Smooth muscle cell of bladder (primary cell): Measurements from ENCODE around the gene SEMA7A. TPM values are rescaled to one million over a fixed set of nuclear protein-coding genes. Genes with fewer than 3 reads are reported as not detected.

ENCODE experiments used
- total RNA-seq: library from RNA; depleted of rRNA; stranded (reverse); fragments of >200 nt; gene quantifications from 2 replicates; pipeline ENCODE4 v1.2.3, GENCODE V29; 2014

The SEMA7A gene, protein sequence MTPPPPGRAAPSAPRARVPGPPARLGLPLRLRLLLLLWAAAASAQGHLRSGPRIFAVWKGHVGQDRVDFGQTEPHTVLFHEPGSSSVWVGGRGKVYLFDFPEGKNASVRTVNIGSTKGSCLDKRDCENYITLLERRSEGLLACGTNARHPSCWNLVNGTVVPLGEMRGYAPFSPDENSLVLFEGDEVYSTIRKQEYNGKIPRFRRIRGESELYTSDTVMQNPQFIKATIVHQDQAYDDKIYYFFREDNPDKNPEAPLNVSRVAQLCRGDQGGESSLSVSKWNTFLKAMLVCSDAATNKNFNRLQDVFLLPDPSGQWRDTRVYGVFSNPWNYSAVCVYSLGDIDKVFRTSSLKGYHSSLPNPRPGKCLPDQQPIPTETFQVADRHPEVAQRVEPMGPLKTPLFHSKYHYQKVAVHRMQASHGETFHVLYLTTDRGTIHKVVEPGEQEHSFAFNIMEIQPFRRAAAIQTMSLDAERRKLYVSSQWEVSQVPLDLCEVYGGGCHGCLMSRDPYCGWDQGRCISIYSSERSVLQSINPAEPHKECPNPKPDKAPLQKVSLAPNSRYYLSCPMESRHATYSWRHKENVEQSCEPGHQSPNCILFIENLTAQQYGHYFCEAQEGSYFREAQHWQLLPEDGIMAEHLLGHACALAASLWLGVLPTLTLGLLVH
- 3.8 and 7.0 TPM in 2 replicates for total RNA-seq

DNA sequence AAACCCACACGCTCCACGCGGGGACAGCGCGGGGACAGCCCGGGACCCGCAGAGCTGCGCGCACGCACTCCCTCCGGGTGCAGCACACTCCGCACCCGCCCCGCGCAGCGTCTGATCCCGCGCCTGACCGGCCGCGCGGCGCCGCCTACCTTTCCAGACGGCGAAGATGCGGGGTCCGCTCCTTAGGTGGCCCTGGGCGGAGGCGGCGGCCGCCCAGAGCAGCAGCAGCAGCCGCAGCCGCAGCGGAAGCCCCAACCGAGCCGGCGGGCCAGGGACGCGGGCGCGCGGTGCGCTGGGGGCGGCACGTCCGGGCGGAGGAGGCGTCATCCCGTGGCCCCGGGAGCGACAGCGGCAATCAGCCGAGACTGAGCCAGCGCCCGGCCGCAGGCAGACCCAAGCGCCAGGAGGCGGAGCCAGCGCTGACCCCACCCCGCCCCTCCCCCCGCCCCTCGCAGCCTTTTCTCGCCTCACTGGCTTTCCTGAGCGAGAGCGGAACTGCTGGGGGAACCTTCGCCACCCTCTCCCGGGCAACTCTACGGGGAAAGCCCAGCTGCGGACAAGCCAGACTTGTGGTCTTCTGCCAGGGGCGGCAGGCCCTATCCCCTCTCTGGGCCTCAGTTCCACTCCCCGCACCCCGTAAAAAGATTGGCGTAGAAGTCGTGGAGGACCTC is at the start of gene SEMA7A:
Gene SEMA7A (minus strand): TSS at position 367 of the 671 bp plus-strand sequence. CDS start 40 bp downstream, at position 327.

GRCh38 chr15:74460871-74461846 is 27.4 kb upstream of the SEMA7A start, which contains the start of gene UBL7:
Gene UBL7 (minus strand): TSS chr15:74461160. CDS start chr15:74458867, 2,293 bp downstream.

DNA sequence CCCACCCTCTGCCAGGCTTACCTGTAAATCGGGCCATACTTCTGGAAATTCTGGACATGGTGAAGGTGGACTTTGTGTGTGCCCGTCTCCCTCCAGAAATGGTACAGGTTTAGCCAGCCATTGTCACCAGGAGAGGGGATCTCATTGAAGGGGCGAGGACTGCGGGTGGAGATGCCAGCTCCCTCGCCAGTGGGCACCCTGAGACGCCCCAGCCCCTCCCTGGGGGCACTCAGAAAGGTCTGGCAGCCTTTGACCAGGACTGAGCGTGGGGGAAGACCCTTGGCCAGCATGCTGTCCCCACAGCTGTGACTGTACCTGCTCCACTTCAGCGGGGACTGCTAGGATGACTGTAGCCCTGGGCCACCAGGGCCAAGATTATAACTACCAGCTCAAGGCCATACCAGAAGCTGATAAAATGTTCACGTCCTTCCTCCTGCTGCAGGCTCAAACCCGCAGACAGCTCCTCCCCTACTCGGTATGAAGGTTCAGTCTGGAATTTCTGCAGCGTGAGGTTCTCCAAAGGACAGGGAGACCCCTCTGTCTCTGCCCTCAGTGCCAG is 66.4 kb downstream of the SEMA7A start, which contains the start of gene CYP11A1:
Gene CYP11A1 (minus strand): TSS at position 351 of the 559 bp plus-strand sequence. CDS start 61 bp downstream, at position 290.

Other genes starting within 250 kb of the SEMA7A start
- 4.8 and 8.5 TPM in 2 replicates for gene STRA6, start 231.2 kb downstream of the SEMA7A start, total RNA-seq
- gene CCDC33, start 197.6 kb downstream of the SEMA7A start, total RNA-seq = 0.14 TPM in 1 of 2 replicates, not detected in the other
- gene CYP11A1, start 66.3 kb downstream of the SEMA7A start, total RNA-seq = 1.1 and 1.4 TPM in 2 replicates
- gene UBL7, start 27.2 kb upstream of the SEMA7A start, total RNA-seq = 29.8 and 33.1 TPM in 2 replicates
- 0.71 and 1.4 TPM in 2 replicates for gene ARID3B, start 107.3 kb upstream of the SEMA7A start, total RNA-seq
- gene CLK3, start 181.9 kb upstream of the SEMA7A start, total RNA-seq = 41.4 and 55.7 TPM in 2 replicates